Measurements from ENCODE around the gene CCRL2.

CCRL2 gene

GRCh38 chr3:46397111-46397510 lies 9.9 kb upstream of the CCRL2 start:
- in situ Hi-C loops (cut with MboI; ENCODE audit: low pct_unique_long_range_greater_than_20kb, low sequenced_read_pairs, unreplicated experiment), result loop anchor here (25.0 kb wide), 1 partner anchor 635 kb away; no protein-coding TSS in a partner anchor
- TF ChIP-seq CTCF (IDR thresholded peaks at IDR 0.05; ENCODE audit: extremely low read depth, insufficient read depth, missing control alignments), result no peak
- DNase-seq (ENCODE audit: low spot score), result no peak

GRCh38 chr3:46398186-46398955 lies 8.7 kb upstream of the CCRL2 start:
- TF ChIP-seq CTCF (IDR thresholded peaks at IDR 0.05; ENCODE audit: extremely low read depth, insufficient read depth, missing control alignments), result no peak
- DNase-seq (ENCODE audit: low spot score), result no peak
- in situ Hi-C loops (cut with MboI; ENCODE audit: low pct_unique_long_range_greater_than_20kb, low sequenced_read_pairs, unreplicated experiment), result loop anchor here (25.0 kb wide), 1 partner anchor 636 kb away; no protein-coding TSS in a partner anchor

- no peak for DNase-seq (ENCODE audit: low spot score)
- in situ Hi-C loops (cut with MboI; ENCODE audit: low pct_unique_long_range_greater_than_20kb, low sequenced_read_pairs, unreplicated experiment), result loop anchor here (25.0 kb wide), 1 partner anchor 637 kb away; no protein-coding TSS in a partner anchor
- TF ChIP-seq CTCF (IDR thresholded peaks at IDR 0.05; ENCODE audit: extremely low read depth, insufficient read depth, missing control alignments), result no peak
Observed at GRCh38 chr3:46399098-46399497, 8.0 kb upstream of the CCRL2 start.

- in situ Hi-C loops (cut with MboI; ENCODE audit: low pct_unique_long_range_greater_than_20kb, low sequenced_read_pairs, unreplicated experiment), result loop anchor here (25.0 kb wide), 1 partner anchor 637 kb away; no protein-coding TSS in a partner anchor
- no peak for DNase-seq (ENCODE audit: low spot score)
- TF ChIP-seq CTCF (IDR thresholded peaks at IDR 0.05; ENCODE audit: extremely low read depth, insufficient read depth, missing control alignments), result no peak
Observed at GRCh38 chr3:46399557-46399956, 7.5 kb upstream of the CCRL2 start.

GRCh38 chr3:46400000-46400734 lies 6.9 kb upstream of the CCRL2 start:
- DNase-seq (ENCODE audit: low spot score), result no peak
- in situ Hi-C loops (cut with MboI; ENCODE audit: low pct_unique_long_range_greater_than_20kb, low sequenced_read_pairs, unreplicated experiment), result loop anchor here (25.0 kb wide), 1 partner anchor 638 kb away; no protein-coding TSS in a partner anchor
- no peak for TF ChIP-seq CTCF (IDR thresholded peaks at IDR 0.05; ENCODE audit: extremely low read depth, insufficient read depth, missing control alignments)

- no peak for TF ChIP-seq CTCF (IDR thresholded peaks at IDR 0.05; ENCODE audit: extremely low read depth, insufficient read depth, missing control alignments)
- in situ Hi-C loops (cut with MboI; ENCODE audit: low pct_unique_long_range_greater_than_20kb, low sequenced_read_pairs, unreplicated experiment), result no loop called here
- DNase-seq (ENCODE audit: low spot score), result no peak
Observed at GRCh38 chr3:46400846-46401245, 6.2 kb upstream of the CCRL2 start.

Data from GM13977 (cell line).